ENCODE measurements around the gene HBEGF.

The HBEGF gene

DNA sequence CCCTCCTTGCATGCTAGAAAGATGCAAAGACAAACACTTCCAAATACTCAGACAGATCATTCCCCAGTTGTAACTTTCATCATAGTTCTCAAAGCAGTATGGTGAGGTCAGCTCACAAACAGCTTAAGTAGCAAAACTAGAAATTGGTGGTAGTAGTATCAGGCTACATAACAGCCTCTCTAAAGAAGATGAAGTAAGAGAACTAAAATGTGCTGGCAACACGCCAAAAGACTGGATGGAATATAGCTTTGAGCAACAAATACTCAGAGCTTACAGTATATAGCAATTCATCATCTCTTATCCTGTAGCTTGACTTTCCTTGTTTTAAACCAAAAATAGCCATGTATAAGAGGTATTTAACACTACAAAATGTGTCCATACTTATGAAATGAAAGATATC, 51.0 kb downstream of the HBEGF start:
- TF ChIP-seq, protein P1, sequence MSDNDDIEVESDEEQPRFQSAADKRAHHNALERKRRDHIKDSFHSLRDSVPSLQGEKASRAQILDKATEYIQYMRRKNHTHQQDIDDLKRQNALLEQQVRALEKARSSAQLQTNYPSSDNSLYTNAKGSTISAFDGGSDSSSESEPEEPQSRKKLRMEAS (IDR thresholded peaks at IDR 0.05; ENCODE audit: low read depth, low read length), result no peak
- DNase-seq (ENCODE audit: low read depth), result peak; percentile 38
- H3K4me3 ChIP-seq (ENCODE audit: low read depth, low read length), result no peak overlapping the region

DNA sequence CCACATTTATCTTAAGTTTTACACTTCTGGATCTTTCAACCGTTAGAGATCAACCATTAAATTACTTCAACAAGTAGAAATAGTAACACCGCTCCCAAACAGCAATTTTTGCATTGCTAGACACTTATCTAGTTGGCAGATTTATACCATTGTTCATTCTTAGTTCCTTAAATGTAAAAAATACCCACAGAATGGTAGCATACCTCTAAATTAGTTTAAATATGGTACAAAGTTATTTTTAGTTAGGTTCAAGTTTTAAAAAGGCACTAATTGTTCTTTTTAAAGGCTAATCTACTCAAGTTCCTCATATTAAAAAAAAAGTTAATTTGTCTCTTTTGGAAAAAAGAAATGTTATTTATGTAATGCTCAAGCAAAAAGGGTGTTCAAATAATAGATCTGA, 51.6 kb downstream of the HBEGF start:
- H3K4me3 ChIP-seq (ENCODE audit: low read depth, low read length), result no peak overlapping the region
- TF ChIP-seq, protein P2, sequence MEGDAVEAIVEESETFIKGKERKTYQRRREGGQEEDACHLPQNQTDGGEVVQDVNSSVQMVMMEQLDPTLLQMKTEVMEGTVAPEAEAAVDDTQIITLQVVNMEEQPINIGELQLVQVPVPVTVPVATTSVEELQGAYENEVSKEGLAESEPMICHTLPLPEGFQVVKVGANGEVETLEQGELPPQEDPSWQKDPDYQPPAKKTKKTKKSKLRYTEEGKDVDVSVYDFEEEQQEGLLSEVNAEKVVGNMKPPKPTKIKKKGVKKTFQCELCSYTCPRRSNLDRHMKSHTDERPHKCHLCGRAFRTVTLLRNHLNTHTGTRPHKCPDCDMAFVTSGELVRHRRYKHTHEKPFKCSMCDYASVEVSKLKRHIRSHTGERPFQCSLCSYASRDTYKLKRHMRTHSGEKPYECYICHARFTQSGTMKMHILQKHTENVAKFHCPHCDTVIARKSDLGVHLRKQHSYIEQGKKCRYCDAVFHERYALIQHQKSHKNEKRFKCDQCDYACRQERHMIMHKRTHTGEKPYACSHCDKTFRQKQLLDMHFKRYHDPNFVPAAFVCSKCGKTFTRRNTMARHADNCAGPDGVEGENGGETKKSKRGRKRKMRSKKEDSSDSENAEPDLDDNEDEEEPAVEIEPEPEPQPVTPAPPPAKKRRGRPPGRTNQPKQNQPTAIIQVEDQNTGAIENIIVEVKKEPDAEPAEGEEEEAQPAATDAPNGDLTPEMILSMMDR (IDR thresholded peaks at IDR 0.05; ENCODE audit: low read depth, low read length), result no peak
- TF ChIP-seq, protein P1 (IDR thresholded peaks at IDR 0.05; ENCODE audit: low read depth, low read length), result no peak
- TF ChIP-seq MYC (IDR thresholded peaks at IDR 0.05; ENCODE audit: low read depth, low read length), result no peak
- TF ChIP-seq POLR2A (IDR thresholded peaks at IDR 0.05; ENCODE audit: extremely low read depth, insufficient read length), result no peak
- no peak for DNase-seq (ENCODE audit: low read depth)

DNA sequence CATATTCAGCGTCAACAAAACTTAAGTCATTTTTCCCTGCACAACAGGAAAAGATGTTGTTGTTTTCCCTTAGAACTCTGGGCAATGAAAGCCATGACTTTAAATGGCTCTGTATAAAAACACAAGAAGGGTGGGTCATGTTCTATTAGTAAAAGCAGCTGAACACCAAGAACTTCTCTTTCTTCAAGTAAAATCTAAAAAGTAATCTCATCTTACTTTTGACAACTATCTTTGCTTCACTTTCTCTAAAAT, 52.6 kb downstream of the HBEGF start:
- no peak overlapping the region for H3K4me3 ChIP-seq (ENCODE audit: low read depth, low read length)
- TF ChIP-seq, protein P2 (IDR thresholded peaks at IDR 0.05; ENCODE audit: low read depth, low read length), result no peak
- TF ChIP-seq, protein P1 (IDR thresholded peaks at IDR 0.05; ENCODE audit: low read depth, low read length), result no peak
- no peak for TF ChIP-seq POLR2A (IDR thresholded peaks at IDR 0.05; ENCODE audit: extremely low read depth, insufficient read length)
- TF ChIP-seq MYC (IDR thresholded peaks at IDR 0.05; ENCODE audit: low read depth, low read length), result no peak
- DNase-seq (ENCODE audit: low read depth), result no peak

DNA sequence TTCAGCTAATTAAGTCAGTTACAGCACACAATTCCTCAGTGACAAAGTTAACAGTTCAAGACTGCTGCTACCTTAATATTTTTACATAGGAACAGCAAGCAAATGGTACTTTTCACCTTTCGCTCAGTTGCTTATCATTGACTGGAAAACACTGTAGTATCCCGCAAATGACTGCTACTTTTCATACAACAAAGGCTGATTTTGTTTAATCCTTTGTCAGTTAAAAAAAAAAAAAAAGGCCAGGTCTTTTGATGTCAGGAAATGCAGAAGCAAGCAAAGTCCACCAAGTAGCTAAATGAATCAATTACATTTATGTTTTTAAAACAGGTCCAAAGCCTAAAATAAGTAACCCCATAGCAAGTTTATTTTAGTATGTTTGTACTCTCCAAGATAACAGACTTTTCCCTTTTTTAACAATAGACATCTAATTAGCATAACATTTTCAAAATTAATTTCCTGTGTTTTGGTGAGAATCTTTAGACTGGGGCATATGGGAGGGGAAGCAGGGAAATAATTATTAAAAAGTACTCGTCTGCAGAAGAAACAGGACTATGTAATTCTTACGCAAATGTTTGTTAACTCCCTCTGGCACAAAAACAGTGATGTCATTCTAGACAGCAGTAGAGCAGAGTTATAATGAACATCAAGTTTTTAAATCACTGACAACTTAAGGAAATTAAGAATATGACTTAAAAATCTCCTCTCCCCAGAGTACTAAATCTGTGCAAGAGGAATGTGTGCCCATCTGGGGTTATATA, 53.1 kb downstream of the HBEGF start:
- H3K4me3 ChIP-seq (ENCODE audit: low read depth, low read length), result no peak overlapping the region
- peak; percentile 27 for DNase-seq (ENCODE audit: low read depth)
- TF ChIP-seq, protein P2 (IDR thresholded peaks at IDR 0.05; ENCODE audit: low read depth, low read length), result no peak
- TF ChIP-seq MYC (IDR thresholded peaks at IDR 0.05; ENCODE audit: low read depth, low read length) (no peak), POLR2A (IDR thresholded peaks at IDR 0.05; ENCODE audit: extremely low read depth, insufficient read length) (no peak)
- TF ChIP-seq, protein P1 (IDR thresholded peaks at IDR 0.05; ENCODE audit: low read depth, low read length), result no peak

DNA sequence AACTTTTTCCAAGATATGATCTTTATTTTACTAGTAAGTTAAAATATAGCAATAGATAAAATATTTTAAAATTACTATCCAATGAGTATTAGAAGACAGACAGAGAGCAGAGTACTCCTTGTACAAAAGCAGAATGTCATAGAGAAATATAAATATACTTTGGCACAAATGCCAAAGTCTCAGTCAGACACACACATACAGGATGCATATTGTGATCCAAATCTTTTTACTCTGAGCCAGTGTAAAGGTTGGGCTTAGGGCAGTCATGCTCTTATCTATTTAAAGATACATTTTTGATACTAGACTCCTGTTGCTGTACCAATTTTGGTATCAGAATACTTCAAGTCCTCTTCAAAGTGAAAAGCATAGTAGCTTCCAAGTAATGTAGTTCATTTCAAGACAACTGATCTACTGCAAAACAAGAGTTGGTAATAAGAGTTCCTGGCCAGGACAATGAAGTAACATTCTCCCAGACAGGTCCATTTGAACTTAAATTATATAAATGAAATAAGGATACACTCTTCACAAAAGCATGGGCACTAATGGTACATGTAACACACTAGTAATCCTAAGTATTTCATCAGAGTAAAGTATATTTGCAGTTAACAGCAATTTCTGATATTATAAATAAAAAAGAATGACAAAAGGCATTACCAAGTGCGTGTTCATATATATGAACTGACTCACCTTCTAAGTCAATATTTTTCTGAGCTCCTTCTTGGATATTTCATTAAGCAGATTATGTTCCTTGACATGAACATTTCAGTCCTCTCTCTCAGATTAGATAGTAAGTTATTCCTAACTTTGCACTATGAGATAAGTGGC, 54.0 kb downstream of the HBEGF start:
- no peak for DNase-seq (ENCODE audit: low read depth)
- no peak overlapping the region for H3K4me3 ChIP-seq (ENCODE audit: low read depth, low read length)
- TF ChIP-seq, protein P2 (IDR thresholded peaks at IDR 0.05; ENCODE audit: low read depth, low read length), result no peak
- TF ChIP-seq MYC (IDR thresholded peaks at IDR 0.05; ENCODE audit: low read depth, low read length) (no peak), POLR2A (IDR thresholded peaks at IDR 0.05; ENCODE audit: extremely low read depth, insufficient read length) (no peak)
- TF ChIP-seq, protein P1 (IDR thresholded peaks at IDR 0.05; ENCODE audit: low read depth, low read length), result no peak
